ENCODE data around the gene METTL18.

METTL18 gene

DNA sequence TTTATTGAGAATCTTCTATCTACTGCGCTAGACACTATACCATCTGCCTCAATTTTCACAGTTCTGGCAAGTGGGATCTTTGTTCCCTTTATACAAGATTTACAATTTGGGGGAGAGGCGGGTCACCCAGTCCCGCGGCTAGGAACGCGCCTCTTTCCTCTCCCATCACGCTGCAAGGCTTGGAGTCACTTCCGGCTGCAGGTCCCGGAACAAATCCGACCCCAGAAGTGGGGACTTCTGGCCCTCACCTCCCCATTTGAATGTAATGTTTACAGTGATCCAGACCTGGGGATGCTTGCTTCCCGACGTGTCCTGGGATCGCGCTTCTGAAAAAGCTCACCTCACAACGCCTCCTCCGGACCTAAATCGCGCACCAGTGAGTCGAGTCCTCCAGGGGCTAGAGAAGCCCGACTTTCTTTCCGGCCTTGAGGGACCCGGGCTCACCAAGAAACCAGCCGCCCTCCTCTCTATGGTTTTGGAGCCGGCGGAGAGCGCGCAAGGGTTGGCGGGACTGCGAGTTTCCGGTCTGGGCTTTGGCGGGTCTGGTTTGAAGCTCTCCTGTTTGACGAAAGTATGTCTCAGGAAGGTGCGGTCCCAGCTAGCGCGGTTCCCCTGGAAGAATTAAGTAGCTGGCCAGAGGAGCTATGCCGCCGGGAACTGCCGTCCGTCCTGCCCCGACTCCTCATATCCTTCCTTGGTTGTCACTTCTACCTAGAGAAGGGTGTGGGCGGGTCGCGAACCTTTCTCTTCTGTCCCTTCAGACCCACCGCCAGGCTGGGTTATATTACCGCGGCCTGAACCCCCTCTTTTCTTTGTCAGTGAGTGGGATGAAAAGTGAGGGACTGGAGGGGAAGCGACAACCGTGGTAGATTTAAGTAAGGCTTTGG, at the start of gene METTL18:
Gene METTL18 (minus strand): TSS at position 378 of the 887 bp plus-strand sequence. CDS start 1,212 bp downstream, outside the sequence.
- DNase-seq (ENCODE audit: low read depth): peak; percentile 84
- H3K4me3 ChIP-seq (ENCODE audit: low read length): peak within 1 kb of the TSS; percentile 96
- TF ChIP-seq, protein P1, sequence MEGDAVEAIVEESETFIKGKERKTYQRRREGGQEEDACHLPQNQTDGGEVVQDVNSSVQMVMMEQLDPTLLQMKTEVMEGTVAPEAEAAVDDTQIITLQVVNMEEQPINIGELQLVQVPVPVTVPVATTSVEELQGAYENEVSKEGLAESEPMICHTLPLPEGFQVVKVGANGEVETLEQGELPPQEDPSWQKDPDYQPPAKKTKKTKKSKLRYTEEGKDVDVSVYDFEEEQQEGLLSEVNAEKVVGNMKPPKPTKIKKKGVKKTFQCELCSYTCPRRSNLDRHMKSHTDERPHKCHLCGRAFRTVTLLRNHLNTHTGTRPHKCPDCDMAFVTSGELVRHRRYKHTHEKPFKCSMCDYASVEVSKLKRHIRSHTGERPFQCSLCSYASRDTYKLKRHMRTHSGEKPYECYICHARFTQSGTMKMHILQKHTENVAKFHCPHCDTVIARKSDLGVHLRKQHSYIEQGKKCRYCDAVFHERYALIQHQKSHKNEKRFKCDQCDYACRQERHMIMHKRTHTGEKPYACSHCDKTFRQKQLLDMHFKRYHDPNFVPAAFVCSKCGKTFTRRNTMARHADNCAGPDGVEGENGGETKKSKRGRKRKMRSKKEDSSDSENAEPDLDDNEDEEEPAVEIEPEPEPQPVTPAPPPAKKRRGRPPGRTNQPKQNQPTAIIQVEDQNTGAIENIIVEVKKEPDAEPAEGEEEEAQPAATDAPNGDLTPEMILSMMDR (conservative IDR thresholded peaks at IDR 0.05; ENCODE audit: low read depth, low read length): peak; percentile 2

- DNase-seq (ENCODE audit: low read depth): no peak
- no peak overlapping the region for H3K4me3 ChIP-seq (ENCODE audit: low read length)
- TF ChIP-seq, protein P1 (conservative IDR thresholded peaks at IDR 0.05; ENCODE audit: low read depth, low read length): no peak
These were observed 44.2 kb upstream of the METTL18 start for GRCh38 chr1:169838942-169839341.

- no peak overlapping the region for H3K4me3 ChIP-seq (ENCODE audit: low read length)
- no peak for DNase-seq (ENCODE audit: low read depth)
- TF ChIP-seq, protein P1 (conservative IDR thresholded peaks at IDR 0.05; ENCODE audit: low read depth, low read length): no peak
These were observed 41.5 kb upstream of the METTL18 start for GRCh38 chr1:169836198-169836597.

- no peak overlapping the region for H3K4me3 ChIP-seq (ENCODE audit: low read length)
- TF ChIP-seq, protein P1 (conservative IDR thresholded peaks at IDR 0.05; ENCODE audit: low read depth, low read length): no peak
- no peak for DNase-seq (ENCODE audit: low read depth)
These were observed 40.9 kb upstream of the METTL18 start for GRCh38 chr1:169835647-169836046.

GRCh38 chr1:169834869-169835268, 40.2 kb upstream of the METTL18 start:
- TF ChIP-seq, protein P1 (conservative IDR thresholded peaks at IDR 0.05; ENCODE audit: low read depth, low read length): no peak

DNA sequence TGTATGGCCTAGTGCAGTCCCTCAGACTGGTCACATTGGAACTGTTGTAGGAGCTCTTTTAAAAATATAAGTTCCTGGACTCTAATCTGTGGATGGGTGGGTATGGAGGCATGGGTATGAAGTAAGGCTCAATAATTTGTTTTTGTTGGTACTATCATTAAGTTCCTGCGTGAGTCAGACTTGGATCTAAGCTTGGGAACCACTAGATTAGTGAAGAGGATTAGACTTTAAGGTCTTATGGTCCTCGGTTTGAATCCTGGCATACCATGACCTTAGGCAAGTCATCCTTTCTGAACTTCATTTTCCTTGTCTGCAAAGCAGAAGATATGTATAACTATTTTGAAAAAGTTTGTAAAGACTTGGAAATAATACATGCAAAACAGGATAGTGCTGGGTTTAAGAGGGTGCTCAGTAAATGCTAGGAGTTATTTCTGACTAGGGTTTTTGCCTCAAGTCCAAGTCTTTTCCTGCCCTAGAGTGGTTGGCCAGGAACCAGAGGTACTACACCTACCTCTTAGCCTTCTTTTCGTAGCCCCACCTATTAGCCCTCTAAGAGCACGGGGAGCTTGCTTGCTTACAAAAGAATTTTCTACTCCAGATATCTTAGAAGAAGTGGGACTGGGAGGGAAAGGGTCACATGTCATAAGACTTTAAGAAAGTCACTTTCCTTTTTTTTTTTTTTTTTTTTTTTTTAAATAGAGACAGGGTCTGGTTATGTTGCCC, 38.6 kb upstream of the METTL18 start:
- no peak for DNase-seq (ENCODE audit: low read depth)
- H3K4me3 ChIP-seq (ENCODE audit: low read length): no peak overlapping the region
- TF ChIP-seq, protein P1 (conservative IDR thresholded peaks at IDR 0.05; ENCODE audit: low read depth, low read length): no peak

More at GRCh38 chr1:169834869-169835268, 40.2 kb upstream of the METTL18 start:
- H3K4me3 ChIP-seq (ENCODE audit: low read length): no peak overlapping the region
- no peak for DNase-seq (ENCODE audit: low read depth)

Data from retinal pigment epithelial cell (primary cell).